ENCODE data around the gene DNAJC6. TPM values are rescaled to one million over a fixed set of nuclear protein-coding genes. Genes with fewer than 3 reads are reported as not detected.

DNAJC6 gene
- total and polyA plus RNA-seq, 2 of the 13 experiments (the other 11 are each of a cell fraction or from before 2014, with no cell fraction given), result 1.0 to 1.6 TPM

DNA sequence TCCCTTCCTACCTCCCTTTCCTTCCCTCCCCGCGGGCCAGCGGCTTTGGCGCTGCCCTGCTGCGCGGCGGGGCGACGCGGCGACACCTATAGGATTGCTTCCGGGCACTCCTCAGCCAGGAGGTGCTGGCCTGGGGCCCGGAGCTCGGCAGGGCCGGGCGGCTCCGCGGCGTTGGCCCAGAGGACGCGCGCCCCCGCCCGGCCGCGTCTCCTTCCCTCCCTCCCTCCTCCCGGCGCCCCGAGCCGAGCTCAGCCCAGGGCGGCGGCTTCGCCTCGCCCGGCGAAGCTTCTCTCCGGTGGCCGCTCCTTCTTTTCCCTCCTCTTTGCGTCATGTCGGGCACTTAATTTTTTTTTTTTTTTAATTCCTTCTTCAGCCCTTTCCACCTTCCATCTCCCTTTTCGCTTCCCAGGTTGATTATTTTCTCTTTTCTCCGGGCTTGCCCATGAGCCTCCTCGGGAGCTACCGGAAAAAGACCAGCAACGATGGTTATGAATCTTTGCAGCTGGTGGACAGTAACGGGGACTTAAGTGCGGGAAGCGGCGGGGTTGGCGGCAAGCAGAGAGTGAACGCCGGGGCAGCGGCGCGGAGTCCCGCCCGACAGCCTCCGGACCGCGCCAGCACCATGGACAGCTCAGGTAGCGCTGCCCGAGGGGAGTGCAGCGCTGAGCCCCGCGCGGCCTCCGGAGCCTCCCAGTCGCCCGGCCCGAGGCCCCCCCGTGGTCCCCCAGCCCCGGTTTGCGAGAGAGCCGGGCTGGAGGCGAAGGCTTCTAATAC, at the start of gene DNAJC6 (continued):
- TF ChIP-seq, protein P1, sequence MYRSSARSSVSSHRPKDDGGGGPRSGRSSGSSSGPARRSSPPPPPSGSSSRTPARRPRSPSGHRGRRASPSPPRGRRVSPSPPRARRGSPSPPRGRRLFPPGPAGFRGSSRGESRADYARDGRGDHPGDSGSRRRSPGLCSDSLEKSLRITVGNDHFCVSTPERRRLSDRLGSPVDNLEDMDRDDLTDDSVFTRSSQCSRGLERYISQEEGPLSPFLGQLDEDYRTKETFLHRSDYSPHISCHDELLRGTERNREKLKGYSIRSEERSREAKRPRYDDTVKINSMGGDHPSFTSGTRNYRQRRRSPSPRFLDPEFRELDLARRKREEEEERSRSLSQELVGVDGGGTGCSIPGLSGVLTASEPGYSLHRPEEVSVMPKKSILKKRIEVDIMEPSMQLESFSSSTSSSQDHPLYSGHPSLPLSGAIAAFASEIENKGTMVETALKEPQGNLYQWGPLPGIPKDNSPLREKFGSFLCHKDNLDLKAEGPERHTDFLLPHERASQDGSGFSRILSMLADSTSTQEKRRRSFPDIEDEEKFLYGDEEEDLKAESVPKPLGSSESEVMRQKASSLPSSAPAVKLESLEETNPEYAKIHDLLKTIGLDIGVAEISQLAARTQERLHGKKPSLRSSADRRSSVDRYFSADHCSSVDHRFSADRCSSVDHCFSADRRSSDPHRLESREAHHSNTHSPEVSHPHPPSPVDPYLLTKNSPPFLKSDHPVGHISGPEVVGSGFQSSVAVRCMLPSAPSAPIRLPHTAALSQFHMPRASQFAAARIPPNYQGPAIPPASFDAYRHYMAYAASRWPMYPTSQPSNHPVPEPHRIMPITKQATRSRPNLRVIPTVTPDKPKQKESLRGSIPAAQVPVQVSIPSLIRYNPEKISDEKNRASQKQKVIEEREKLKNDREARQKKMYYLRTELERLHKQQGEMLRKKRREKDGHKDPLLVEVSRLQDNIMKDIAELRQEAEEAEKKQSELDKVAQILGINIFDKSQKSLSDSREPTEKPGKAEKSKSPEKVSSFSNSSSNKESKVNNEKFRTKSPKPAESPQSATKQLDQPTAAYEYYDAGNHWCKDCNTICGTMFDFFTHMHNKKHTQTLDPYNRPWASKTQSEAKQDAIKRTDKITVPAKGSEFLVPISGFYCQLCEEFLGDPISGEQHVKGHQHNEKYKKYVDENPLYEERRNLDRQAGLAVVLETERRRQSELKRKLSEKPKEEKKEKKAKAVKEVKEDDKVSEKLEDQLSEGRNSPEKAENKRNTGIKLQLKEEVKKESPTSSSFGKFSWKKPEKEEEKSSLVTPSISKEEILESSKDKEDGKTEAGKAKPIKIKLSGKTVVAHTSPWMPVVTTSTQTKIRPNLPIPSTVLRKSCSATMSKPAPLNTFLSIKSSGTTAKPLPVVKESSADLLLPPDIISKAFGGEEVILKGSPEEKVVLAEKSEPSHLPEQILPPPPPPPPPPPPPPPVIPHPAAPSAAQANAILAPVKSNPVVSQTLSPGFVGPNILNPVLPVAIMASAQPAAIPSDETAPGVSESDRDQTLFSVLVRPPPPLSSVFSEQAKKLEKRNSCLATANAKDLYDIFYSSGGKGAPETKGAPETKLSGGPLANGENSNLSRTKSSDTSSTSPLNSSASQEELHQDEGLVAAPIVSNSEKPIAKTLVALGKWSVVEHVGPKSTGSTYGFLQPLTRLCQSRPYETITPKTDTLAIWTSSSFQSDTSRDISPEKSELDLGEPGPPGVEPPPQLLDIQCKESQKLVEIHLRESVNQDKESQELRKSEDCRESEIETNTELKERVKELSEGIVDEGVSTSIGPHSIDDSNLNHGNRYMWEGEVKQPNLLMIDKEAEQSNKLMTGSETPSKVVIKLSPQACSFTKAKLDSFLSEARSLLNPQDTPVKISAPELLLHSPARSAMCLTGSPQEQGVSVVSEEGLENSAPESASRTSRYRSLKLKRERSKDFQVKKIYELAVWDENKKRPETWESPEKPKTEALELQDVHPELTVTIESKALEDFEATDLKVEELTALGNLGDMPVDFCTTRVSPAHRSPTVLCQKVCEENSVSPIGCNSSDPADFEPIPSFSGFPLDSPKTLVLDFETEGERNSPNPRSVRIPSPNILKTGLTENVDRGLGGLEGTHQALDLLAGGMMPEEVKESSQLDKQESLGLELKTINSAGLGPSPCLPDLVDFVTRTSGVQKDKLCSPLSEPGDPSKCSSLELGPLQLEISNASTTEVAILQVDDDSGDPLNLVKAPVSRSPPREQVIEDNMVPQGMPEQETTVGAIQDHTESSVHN (CRISPR knock-in tag; IDR thresholded peaks at IDR 0.05), result peak; percentile 40; the same call in 1 of the 2 replicates
- no peak for TF ChIP-seq TCF7L2 (IDR thresholded peaks at IDR 0.05; ENCODE audit: low read depth, low read length)
- TF ChIP-seq, protein P2, sequence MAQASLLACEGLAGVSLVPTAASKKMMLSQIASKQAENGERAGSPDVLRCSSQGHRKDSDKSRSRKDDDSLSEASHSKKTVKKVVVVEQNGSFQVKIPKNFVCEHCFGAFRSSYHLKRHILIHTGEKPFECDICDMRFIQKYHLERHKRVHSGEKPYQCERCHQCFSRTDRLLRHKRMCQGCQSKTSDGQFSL (CRISPR knock-in tag; IDR thresholded peaks at IDR 0.05), result peak; percentile 73; the same call in 1 of the 2 replicates
- no peak; the same call in 1 of the 2 replicates for TF ChIP-seq ZNF780A (CRISPR knock-in tag; IDR thresholded peaks at IDR 0.05)
- TF ChIP-seq ZNF644 (CRISPR knock-in tag; IDR thresholded peaks at IDR 0.05; ENCODE audit: low read depth), result peak; percentile 48; the same call in 1 of the 2 replicates
- TF ChIP-seq ZNF761 (CRISPR knock-in tag; conservative IDR thresholded peaks at IDR 0.05), result peak; percentile 79; the same call in 1 of the 2 replicates
- TF ChIP-seq MBNL3 (CRISPR knock-in tag; conservative IDR thresholded peaks at IDR 0.05), result no peak
- peak; percentile 86; the same call in 1 of the 2 replicates for TF ChIP-seq ZFP36L1 (CRISPR knock-in tag; IDR thresholded peaks at IDR 0.05)
- peak; percentile 70; the same call in 1 of the 2 replicates for TF ChIP-seq GATAD1 (CRISPR knock-in tag; IDR thresholded peaks at IDR 0.05)
- no peak for TF ChIP-seq GTF3A (CRISPR knock-in tag; conservative IDR thresholded peaks at IDR 0.05)
- TF ChIP-seq ZNF282 (IDR thresholded peaks at IDR 0.05; ENCODE audit: partially characterized antibody), result no peak
- TF ChIP-seq, protein P3, sequence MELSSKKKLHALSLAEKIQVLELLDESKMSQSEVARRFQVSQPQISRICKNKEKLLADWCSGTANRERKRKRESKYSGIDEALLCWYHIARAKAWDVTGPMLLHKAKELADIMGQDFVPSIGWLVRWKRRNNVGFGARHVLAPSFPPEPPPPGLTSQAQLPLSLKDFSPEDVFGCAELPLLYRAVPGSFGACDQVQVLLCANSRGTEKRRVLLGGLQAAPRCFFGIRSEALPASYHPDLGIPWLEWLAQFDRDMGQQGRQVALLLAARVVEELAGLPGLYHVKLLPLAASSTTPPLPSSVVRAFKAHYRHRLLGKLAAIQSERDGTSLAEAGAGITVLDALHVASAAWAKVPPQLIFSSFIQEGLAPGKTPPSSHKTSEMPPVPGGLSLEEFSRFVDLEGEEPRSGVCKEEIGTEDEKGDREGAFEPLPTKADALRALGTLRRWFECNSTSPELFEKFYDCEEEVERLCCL (CRISPR knock-in tag; IDR thresholded peaks at IDR 0.05; ENCODE audit: borderline replicate concordance), result peak; percentile 93; the same call in 1 of the 2 replicates
- TF ChIP-seq SRSF1 (optimal IDR thresholded peaks at IDR 0.05; ENCODE audit: low read depth, low read length), result no peak
- TF ChIP-seq, protein P4, sequence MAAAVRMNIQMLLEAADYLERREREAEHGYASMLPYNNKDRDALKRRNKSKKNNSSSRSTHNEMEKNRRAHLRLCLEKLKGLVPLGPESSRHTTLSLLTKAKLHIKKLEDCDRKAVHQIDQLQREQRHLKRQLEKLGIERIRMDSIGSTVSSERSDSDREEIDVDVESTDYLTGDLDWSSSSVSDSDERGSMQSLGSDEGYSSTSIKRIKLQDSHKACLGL (CRISPR knock-in tag; IDR thresholded peaks at IDR 0.05), result peak; percentile 97
- TF ChIP-seq, protein P5, sequence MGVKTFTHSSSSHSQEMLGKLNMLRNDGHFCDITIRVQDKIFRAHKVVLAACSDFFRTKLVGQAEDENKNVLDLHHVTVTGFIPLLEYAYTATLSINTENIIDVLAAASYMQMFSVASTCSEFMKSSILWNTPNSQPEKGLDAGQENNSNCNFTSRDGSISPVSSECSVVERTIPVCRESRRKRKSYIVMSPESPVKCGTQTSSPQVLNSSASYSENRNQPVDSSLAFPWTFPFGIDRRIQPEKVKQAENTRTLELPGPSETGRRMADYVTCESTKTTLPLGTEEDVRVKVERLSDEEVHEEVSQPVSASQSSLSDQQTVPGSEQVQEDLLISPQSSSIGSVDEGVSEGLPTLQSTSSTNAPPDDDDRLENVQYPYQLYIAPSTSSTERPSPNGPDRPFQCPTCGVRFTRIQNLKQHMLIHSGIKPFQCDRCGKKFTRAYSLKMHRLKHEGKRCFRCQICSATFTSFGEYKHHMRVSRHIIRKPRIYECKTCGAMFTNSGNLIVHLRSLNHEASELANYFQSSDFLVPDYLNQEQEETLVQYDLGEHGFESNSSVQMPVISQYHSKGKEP (CRISPR knock-in tag; IDR thresholded peaks at IDR 0.05), result peak; percentile 96
- TF ChIP-seq ZNF446 (CRISPR knock-in tag; IDR thresholded peaks at IDR 0.05), result peak; percentile 99
